CD4-positive, CD25-positive, alpha-beta regulatory T cell (primary cell): Measurements from ENCODE around the gene FXYD1. TPM values are rescaled to one million over a fixed set of nuclear protein-coding genes. Genes with fewer than 3 reads are reported as not detected.
A peak's percentile ranks its signal among the peaks of the same experiment; 100 is the strongest.
"Not testable (repeated sequence)": the region's sequence is repeated elsewhere in the genome, so short reads cannot be mapped to it uniquely, and the experiment has no call there.

Experiments
- ATAC-seq, 2 donors: fragments of 150-1000 bp; cut with Tn5 transposase; one replicate each; pipeline ENCODE4 v1.10.0; 2021; ENCODE audit warnings: low read depth in 2 of 2, moderate number of reproducible peaks in 2 of 2, moderate library complexity in 1 of 2
- DNase-seq, 3 donors: peaks; one replicate each; pipeline versions ENCODE4 v3.0.0 to v3.0.0-alpha.2; 2012 to 2022; ENCODE audit warnings: mixed read lengths in 1 of 3
- H3K27ac ChIP-seq: one replicate; pipeline ENCODE4 v1.7.0; 2013; ENCODE audit warnings: mild to moderate bottlenecking, low read length; ENCODE audit not compliant: insufficient read depth, poor library complexity, severe bottlenecking
- H3K27me3 ChIP-seq: one replicate; pipeline ENCODE4 v1.7.0; 2013; ENCODE audit warnings: low read length; ENCODE audit not compliant: control insufficient read depth, insufficient read depth
- H3K36me3 ChIP-seq: one replicate; pipeline ENCODE4 v1.7.0; 2013; ENCODE audit warnings: mild to moderate bottlenecking, low read length, moderate library complexity; ENCODE audit not compliant: control insufficient read depth, insufficient read depth
- H3K4me1 ChIP-seq: 2 replicates; pipeline ENCODE4 v1.7.0; 2013; ENCODE audit warnings: mild to moderate bottlenecking, low read length; ENCODE audit not compliant: insufficient read depth, control insufficient read depth, poor library complexity, severe bottlenecking
- H3K4me3 ChIP-seq: one replicate; pipeline ENCODE4 v1.7.0; 2013; ENCODE audit warnings: low read depth, mild to moderate bottlenecking, low read length, moderate library complexity
- H3K9me3 ChIP-seq, 2 experiments: 1 replicate in 1 of 2; 2 replicates in 1 of 2; pipeline ENCODE4 v1.7.0; 2013; ENCODE audit warnings: low read length in 2 of 2, mild to moderate bottlenecking in 1 of 2, moderate library complexity in 1 of 2; ENCODE audit not compliant: control insufficient read depth in 2 of 2
- H3K27ac Mint-ChIP-seq, 3 donors: one replicate each; pipeline ENCODE4 v1.8.0; 2020 to 2022; ENCODE audit warnings: mild to moderate bottlenecking in 3 of 3, mixed read lengths in 3 of 3, moderate library complexity in 2 of 3
- H3K27me3 Mint-ChIP-seq: one replicate; pipeline ENCODE4 v1.8.0; 2022; ENCODE audit warnings: mild to moderate bottlenecking, mixed read lengths
- H3K36me3 Mint-ChIP-seq: one replicate; pipeline ENCODE4 v1.8.0; 2020; ENCODE audit warnings: mixed read lengths
- H3K4me1 Mint-ChIP-seq, 4 donors: one replicate each; pipeline ENCODE4 v1.8.0; 2020 to 2022; ENCODE audit warnings: mixed read lengths in 4 of 4, mild to moderate bottlenecking in 1 of 4
- H3K4me3 Mint-ChIP-seq, 4 donors: one replicate each; pipeline ENCODE4 v1.8.0; 2020 to 2022; ENCODE audit warnings: mild to moderate bottlenecking in 4 of 4, mixed read lengths in 4 of 4, moderate library complexity in 3 of 4
- H3K9me3 Mint-ChIP-seq, 7 donors: one replicate each; pipeline ENCODE4 v1.8.0; 2020 to 2022; ENCODE audit warnings: mixed read lengths in 7 of 7, mild to moderate bottlenecking in 3 of 7, moderate library complexity in 2 of 7
- polyA plus RNA-seq, 4 donors: library from polyadenylated mRNA; unstranded; fragments of 300-500 nt; fragmentation: Illumina TruSeq; gene quantifications; one replicate each; pipeline ENCODE4 v1.2.3, GENCODE V29; 2021
- total RNA-seq: library from RNA; stranded (reverse); gene quantifications from one replicate; pipeline ENCODE4 v1.2.3, GENCODE V29; 2022

FXYD1 gene
- total and polyA plus RNA-seq, 5 donors from 2014 or later: 1.6 to 3.7 (median 2.6) TPM

GRCh38 chr19:35151273-35152065 lies 12.8 kb downstream of the FXYD1 start:
- H3K36me3 ChIP-seq: peaks cover under 1% of the 10 kb centered on the region
- no peak for ATAC-seq
- H3K4me1 ChIP-seq: peaks cover 27% of the 10 kb centered on the region
- DNase-seq: no peak
- Mint-ChIP-seq H3K9me3 (peaks cover 0 to 3% (median 0%) of the 10 kb centered on the region in 7 donors), H3K36me3 (peaks cover 13% of the 10 kb centered on the region), H3K27ac (peak overlapping the region in 1 of 3 donors; percentile 77), H3K27me3 (peaks cover 6% of the 10 kb centered on the region), H3K4me1 (peaks cover 4 to 38% (median 17%) of the 10 kb centered on the region in 4 donors), H3K4me3 (peak overlapping the region in 3 of 4 donors; percentile 21 to 62 (median 62))
- H3K9me3 ChIP-seq: no peaks in the 10 kb centered on the region
- H3K4me3 ChIP-seq: no peak overlapping the region
- H3K27ac ChIP-seq: no peak overlapping the region
- no peaks in the 10 kb centered on the region for H3K27me3 ChIP-seq

- H3K4me1 Mint-ChIP-seq: peaks cover 4 to 54% (median 25%) of the 10 kb centered on the region in 4 donors
- not testable (repeated sequence) for H3K27ac ChIP-seq
- H3K4me3 ChIP-seq: peak overlapping the region; percentile 51
Observed at GRCh38 chr19:35153129-35153522, 14.5 kb downstream of the FXYD1 start.

GRCh38 chr19:35153701-35154524 lies 15.3 kb downstream of the FXYD1 start:
- DNase-seq: peak; percentile 64 to 79 (median 69)
- peaks cover 34% of the 10 kb centered on the region for H3K36me3 Mint-ChIP-seq
- H3K27ac ChIP-seq: peak overlapping the region; percentile 83
- peak overlapping the region; percentile 71 for H3K4me3 ChIP-seq
- peaks cover 0 to 3% (median 0%) of the 10 kb centered on the region in 7 donors for H3K9me3 Mint-ChIP-seq
- no peaks in the 10 kb centered on the region for H3K27me3 ChIP-seq
- peaks cover 9 to 62% (median 31%) of the 10 kb centered on the region in 4 donors for H3K4me1 Mint-ChIP-seq
- peaks cover 6% of the 10 kb centered on the region for H3K27me3 Mint-ChIP-seq
- H3K27ac Mint-ChIP-seq: peak overlapping the region; percentile 98 to 99 (median 99)
- no peaks in the 10 kb centered on the region for H3K9me3 ChIP-seq
- peaks cover 24% of the 10 kb centered on the region for H3K36me3 ChIP-seq
- peak overlapping the region; percentile 98 to 100 (median 100) for H3K4me3 Mint-ChIP-seq
- ATAC-seq: peak; percentile 63 to 69
- peaks cover 45% of the 10 kb centered on the region for H3K4me1 ChIP-seq

More at GRCh38 chr19:35153129-35153522, 14.5 kb downstream of the FXYD1 start:
- not testable (repeated sequence) for H3K27me3 Mint-ChIP-seq, ATAC-seq, H3K9me3 Mint-ChIP-seq, H3K27me3 ChIP-seq, DNase-seq, H3K9me3 ChIP-seq
- peaks cover 26% of the 10 kb centered on the region for H3K36me3 Mint-ChIP-seq
- Histone ChIP-seq H3K36me3 (peaks cover 16% of the 10 kb centered on the region), H3K4me1 (peaks cover 43% of the 10 kb centered on the region)
- peak overlapping the region; percentile 98 to 100 (median 100) for H3K4me3 Mint-ChIP-seq
- H3K27ac Mint-ChIP-seq: peak overlapping the region; percentile 74 to 99 (median 98)

- peak within 1 kb of the TSS; percentile 98 to 99 (median 99) for H3K27ac Mint-ChIP-seq
- peak; percentile 75 to 79 for ATAC-seq
- no peaks in the 10 kb centered on the region for H3K9me3 ChIP-seq
- H3K4me3 ChIP-seq: peak within 1 kb of the TSS; percentile 81
- peak within 1 kb of the TSS; percentile 98 to 100 (median 100) for H3K4me3 Mint-ChIP-seq
- DNase-seq: peak; percentile 57 to 73 (median 63)
- peaks cover 45% of the 10 kb centered on the region for H3K4me1 ChIP-seq
- peaks cover 32% of the 10 kb centered on the region for H3K36me3 ChIP-seq
- no peaks in the 10 kb centered on the region for H3K27me3 ChIP-seq
- H3K27ac ChIP-seq: peak within 1 kb of the TSS; percentile 83
- H3K27me3 Mint-ChIP-seq: peaks cover 6% of the 10 kb centered on the region
- H3K4me1 Mint-ChIP-seq: peaks cover 14 to 68% (median 37%) of the 10 kb centered on the region in 4 donors
- H3K9me3 Mint-ChIP-seq: peaks cover 0 to 3% (median 0%) of the 10 kb centered on the region in 7 donors
- peaks cover 37% of the 10 kb centered on the region for H3K36me3 Mint-ChIP-seq
Observed at GRCh38 chr19:35154525-35155406, 16.1 kb downstream of the FXYD1 start, which contains the start of gene FXYD5. TSS of gene FXYD5 (plus strand) at chr19:35154735. CDS start at chr19:35155551, 816 bp downstream.

- peaks cover 6% of the 10 kb centered on the region for H3K27me3 Mint-ChIP-seq
- H3K9me3 Mint-ChIP-seq: peaks cover 0 to 4% (median 0%) of the 10 kb centered on the region in 7 donors
- H3K36me3 ChIP-seq: peaks cover 39% of the 10 kb centered on the region
- H3K36me3 Mint-ChIP-seq: peaks cover 40% of the 10 kb centered on the region
- H3K9me3 ChIP-seq: no peaks in the 10 kb centered on the region
- ATAC-seq: no peak
- peak overlapping the region; percentile 81 for H3K4me3 ChIP-seq
- H3K4me1 Mint-ChIP-seq: peaks cover 14 to 70% (median 38%) of the 10 kb centered on the region in 4 donors
- peak overlapping the region; percentile 98 to 99 (median 99) for H3K27ac Mint-ChIP-seq
- H3K4me3 Mint-ChIP-seq: peak overlapping the region; percentile 98 to 100 (median 100)
- peak overlapping the region; percentile 83 for H3K27ac ChIP-seq
- H3K27me3 ChIP-seq: no peaks in the 10 kb centered on the region
- H3K4me1 ChIP-seq: peaks cover 45% of the 10 kb centered on the region
- peak in 2 of 3 donors; percentile 15 to 49 for DNase-seq
Observed at GRCh38 chr19:35155441-35155840, 16.8 kb downstream of the FXYD1 start.

- Histone ChIP-seq H3K9me3 (no peaks in the 10 kb centered on the region), H3K4me3 (peak overlapping the region; percentile 81), H3K27me3 (no peaks in the 10 kb centered on the region), H3K36me3 (peaks cover 46% of the 10 kb centered on the region), H3K27ac (peak overlapping the region; percentile 83), H3K4me1 (peaks cover 45% of the 10 kb centered on the region)
- Mint-ChIP-seq H3K36me3 (peaks cover 47% of the 10 kb centered on the region), H3K9me3 (peaks cover 0 to 6% (median 0%) of the 10 kb centered on the region in 7 donors), H3K27me3 (peaks cover 6% of the 10 kb centered on the region), H3K4me1 (peaks cover 14 to 72% (median 41%) of the 10 kb centered on the region in 4 donors), H3K27ac (peak overlapping the region; percentile 98 to 99 (median 99)), H3K4me3 (peak overlapping the region; percentile 98 to 100 (median 100))
- ATAC-seq (no peak), DNase-seq (no peak)
Observed at GRCh38 chr19:35155981-35156672, 17.5 kb downstream of the FXYD1 start.
